Measurements from ENCODE around the gene FHOD3.

- TF ChIP-seq POLR2A (IDR thresholded peaks at IDR 0.05) = no peak
- TF ChIP-seq, protein P1, sequence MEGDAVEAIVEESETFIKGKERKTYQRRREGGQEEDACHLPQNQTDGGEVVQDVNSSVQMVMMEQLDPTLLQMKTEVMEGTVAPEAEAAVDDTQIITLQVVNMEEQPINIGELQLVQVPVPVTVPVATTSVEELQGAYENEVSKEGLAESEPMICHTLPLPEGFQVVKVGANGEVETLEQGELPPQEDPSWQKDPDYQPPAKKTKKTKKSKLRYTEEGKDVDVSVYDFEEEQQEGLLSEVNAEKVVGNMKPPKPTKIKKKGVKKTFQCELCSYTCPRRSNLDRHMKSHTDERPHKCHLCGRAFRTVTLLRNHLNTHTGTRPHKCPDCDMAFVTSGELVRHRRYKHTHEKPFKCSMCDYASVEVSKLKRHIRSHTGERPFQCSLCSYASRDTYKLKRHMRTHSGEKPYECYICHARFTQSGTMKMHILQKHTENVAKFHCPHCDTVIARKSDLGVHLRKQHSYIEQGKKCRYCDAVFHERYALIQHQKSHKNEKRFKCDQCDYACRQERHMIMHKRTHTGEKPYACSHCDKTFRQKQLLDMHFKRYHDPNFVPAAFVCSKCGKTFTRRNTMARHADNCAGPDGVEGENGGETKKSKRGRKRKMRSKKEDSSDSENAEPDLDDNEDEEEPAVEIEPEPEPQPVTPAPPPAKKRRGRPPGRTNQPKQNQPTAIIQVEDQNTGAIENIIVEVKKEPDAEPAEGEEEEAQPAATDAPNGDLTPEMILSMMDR (IDR thresholded peaks at IDR 0.05) = no peak
- TF ChIP-seq EP300 (IDR thresholded peaks at IDR 0.05) = no peak
Measured at GRCh38 chr18:36303211-36303844, 5.8 kb downstream of the FHOD3 start.
